ENCODE data around the gene ELANE.

Gene ELANE

GRCh38 chr19:898663-899062, 46.6 kb downstream of the ELANE start:
- DNase-seq (ENCODE audit: low read depth), result no peak

GRCh38 chr19:899336-900042, 47.4 kb downstream of the ELANE start:
- DNase-seq (ENCODE audit: low read depth), result no peak

- DNase-seq (ENCODE audit: low read depth), result no peak
Observed at GRCh38 chr19:900043-900301, 47.9 kb downstream of the ELANE start.

- DNase-seq (ENCODE audit: low read depth), result no peak
Observed at GRCh38 chr19:900302-901111, 48.4 kb downstream of the ELANE start.

- no peak for DNase-seq (ENCODE audit: low read depth)
Observed at GRCh38 chr19:901216-902092, 49.4 kb downstream of the ELANE start.

GRCh38 chr19:902093-902370, 49.9 kb downstream of the ELANE start:
- DNase-seq (ENCODE audit: low read depth), result no peak

GRCh38 chr19:902446-903226, 50.5 kb downstream of the ELANE start:
- DNase-seq (ENCODE audit: low read depth), result no peak

- DNase-seq (ENCODE audit: low read depth), result no peak
Observed at GRCh38 chr19:903266-903797, 51.2 kb downstream of the ELANE start.

- DNase-seq (ENCODE audit: low read depth), result no peak
Observed at GRCh38 chr19:904545-904944, 52.4 kb downstream of the ELANE start.
